ENCODE results near the gene BCAS1.
A peak's percentile ranks its signal among the peaks of the same experiment; 100 is the strongest.

BCAS1 gene, protein sequence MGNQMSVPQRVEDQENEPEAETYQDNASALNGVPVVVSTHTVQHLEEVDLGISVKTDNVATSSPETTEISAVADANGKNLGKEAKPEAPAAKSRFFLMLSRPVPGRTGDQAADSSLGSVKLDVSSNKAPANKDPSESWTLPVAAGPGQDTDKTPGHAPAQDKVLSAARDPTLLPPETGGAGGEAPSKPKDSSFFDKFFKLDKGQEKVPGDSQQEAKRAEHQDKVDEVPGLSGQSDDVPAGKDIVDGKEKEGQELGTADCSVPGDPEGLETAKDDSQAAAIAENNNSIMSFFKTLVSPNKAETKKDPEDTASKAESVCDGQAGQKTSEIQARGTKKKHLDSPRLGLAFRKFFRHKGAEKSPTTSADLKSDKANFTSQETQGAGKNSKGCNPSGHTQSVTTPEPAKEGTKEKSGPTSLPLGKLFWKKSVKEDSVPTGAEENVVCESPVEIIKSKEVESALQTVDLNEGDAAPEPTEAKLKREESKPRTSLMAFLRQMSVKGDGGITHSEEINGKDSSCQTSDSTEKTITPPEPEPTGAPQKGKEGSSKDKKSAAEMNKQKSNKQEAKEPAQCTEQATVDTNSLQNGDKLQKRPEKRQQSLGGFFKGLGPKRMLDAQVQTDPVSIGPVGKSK
- 0 to 4.2 (median 0.12) reads per million in 17 experiments for total RNA-seq

GRCh38 chr20:54070187-54070987 lies at the start of gene BCAS1:
Gene BCAS1, minus strand, starts transcription at chr20:54070594. Its CDS starts 11,876 bp downstream, at chr20:54058718.
- no peak for DNase-seq

- no peak for DNase-seq
Measured at GRCh38 chr20:54119744-54120143, 49.4 kb upstream of the BCAS1 start.

- DNase-seq: no peak
Measured at GRCh38 chr20:54118220-54119001, 48.0 kb upstream of the BCAS1 start.

GRCh38 chr20:54116550-54117235 lies 46.3 kb upstream of the BCAS1 start:
- DNase-seq: no peak

DNA sequence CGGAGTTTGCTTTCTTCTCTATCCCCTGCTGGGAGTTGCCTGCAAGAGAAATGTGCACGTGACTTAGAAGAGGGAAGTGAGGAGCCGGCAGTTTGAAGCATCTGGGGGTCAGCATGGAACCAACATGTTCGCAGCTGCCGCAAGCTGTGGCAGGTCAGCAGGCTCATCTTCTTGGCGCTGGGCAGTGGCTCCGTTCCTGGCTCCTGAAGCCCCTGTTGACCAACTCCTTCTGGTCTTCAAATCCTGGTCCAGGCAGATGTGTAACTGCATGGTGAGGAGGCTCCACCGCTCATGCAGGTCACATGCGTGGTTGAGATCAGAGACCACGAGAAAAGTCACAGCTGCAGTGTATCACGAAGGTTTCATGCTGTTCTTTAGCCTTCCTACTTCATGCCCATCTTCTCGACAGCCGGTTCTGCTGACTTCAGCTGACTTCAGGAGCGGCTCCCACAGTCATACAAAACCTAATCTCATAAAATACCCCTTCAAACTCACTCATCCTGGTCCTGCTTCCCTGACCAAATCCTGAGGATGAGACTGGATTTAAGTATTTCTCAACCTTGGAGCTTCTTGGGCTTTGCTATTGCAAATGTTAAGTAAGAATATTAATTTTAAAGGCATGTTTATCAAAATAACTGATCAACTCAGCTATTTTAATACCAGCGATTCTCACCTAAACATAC lies 44.9 kb upstream of the BCAS1 start:
- peak; percentile 31 to 71 (median 61) for DNase-seq

- DNase-seq: no peak
Measured at GRCh38 chr20:54114109-54114508, 43.7 kb upstream of the BCAS1 start.

- DNase-seq: no peak
Measured at GRCh38 chr20:54113566-54113965, 43.2 kb upstream of the BCAS1 start.

DNA sequence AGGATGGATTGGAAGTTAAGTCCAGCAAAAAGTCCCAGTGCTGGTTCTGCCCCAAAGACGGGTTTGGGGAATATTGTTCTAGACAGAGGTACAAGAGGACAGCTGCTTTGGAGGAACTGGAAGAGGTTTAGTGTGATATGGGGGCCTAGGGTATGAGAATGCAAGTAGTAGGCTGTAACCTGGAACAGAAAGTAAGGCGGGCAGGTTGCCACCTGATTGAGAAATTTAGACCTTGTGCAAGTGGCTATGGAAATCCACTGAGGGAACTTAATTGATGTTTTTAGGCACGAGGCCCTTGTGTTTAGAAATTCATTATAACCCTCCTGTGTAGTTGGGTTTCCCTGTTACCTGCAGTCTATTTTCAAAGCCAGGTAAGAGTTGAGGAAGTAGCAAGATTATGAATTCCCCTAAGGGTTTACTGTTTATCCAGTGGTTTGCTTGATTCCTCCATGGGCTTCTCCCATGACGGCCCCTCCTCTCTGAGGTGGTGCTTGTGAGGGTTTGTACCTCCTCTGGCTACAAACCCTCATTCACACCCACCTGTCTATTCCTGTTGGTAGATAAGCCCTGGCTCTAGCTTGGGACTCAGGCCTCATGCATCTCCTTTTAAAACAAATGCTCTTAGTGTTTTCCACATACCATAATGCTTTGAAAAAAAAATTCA lies 42.0 kb upstream of the BCAS1 start:
- no peak for DNase-seq

- no peak for DNase-seq
Measured at GRCh38 chr20:54111460-54111859, 41.1 kb upstream of the BCAS1 start.

GRCh38 chr20:54110457-54110856 lies 40.1 kb upstream of the BCAS1 start:
- no peak for DNase-seq

GRCh38 chr20:54110041-54110440 lies 39.6 kb upstream of the BCAS1 start:
- peak in 2 of 4 experiments; percentile 26 to 33 for DNase-seq

- DNase-seq: no peak
Measured at GRCh38 chr20:54108817-54109216, 38.4 kb upstream of the BCAS1 start.

GRCh38 chr20:54108326-54108642 lies 37.9 kb upstream of the BCAS1 start:
- no peak for DNase-seq

- no peak for DNase-seq
Measured at GRCh38 chr20:54107600-54108325, 37.4 kb upstream of the BCAS1 start.

- DNase-seq: no peak
Measured at GRCh38 chr20:54107181-54107580, 36.8 kb upstream of the BCAS1 start.

- DNase-seq: no peak
Measured at GRCh38 chr20:54106162-54106561, 35.8 kb upstream of the BCAS1 start.

GRCh38 chr20:54105653-54106052 lies 35.3 kb upstream of the BCAS1 start:
- no peak for DNase-seq

GRCh38 chr20:54104781-54105180 lies 34.4 kb upstream of the BCAS1 start:
- no peak for DNase-seq

- DNase-seq: no peak
Measured at GRCh38 chr20:54103762-54104600, 33.6 kb upstream of the BCAS1 start.
